HCT116 (cell line): ENCODE measurements around the gene SAMD4A. TPM values are rescaled to one million over a fixed set of nuclear protein-coding genes. Genes with fewer than 3 reads are reported as not detected.

Experiments used
- ATAC-seq: fragments of 200-7000 bp; cut with Tn5 transposase; 2 replicates; pipeline ENCODE4 v1.9.1; 2020; ENCODE audit warnings: mild to moderate bottlenecking, moderate library complexity
- BruUV-seq: library from RNA; stranded (reverse); fragments of 400-500 nt; replicated peaks from 2 replicates; lab custom pipeline; 2021; lab: Mats Ljungman, UMichigan
- CTCF ChIA-PET: fragments of 300-600 bp; sonication (Branson Sonifier 250); formaldehyde crosslinking; loops from one replicate; lab custom pipeline; 2021; ENCODE audit warnings: antibody characterized with exemption; lab: Charles Lee
- POLR2A ChIA-PET: fragments of 300-600, 350-600 bp; sonication (Branson Sonifier 250); formaldehyde crosslinking; loops from one replicate; lab custom pipeline; 2021; ENCODE audit warnings: antibody characterized with exemption; lab: Charles Lee
- RAD21 ChIA-PET, 2 experiments: fragments of 300-600 bp; sonication (Branson Sonifier 250); formaldehyde crosslinking; loops; one replicate each; lab custom pipeline; 2023; ENCODE audit warnings: low total read pairs in 2 of 2; ENCODE audit not compliant: uncharacterized antibody in 2 of 2, unreplicated experiment in 2 of 2, low non-redundant PET in 1 of 2; lab: Charles Lee
- DNase-seq: peaks from one replicate; pipeline ENCODE4 v3.0.0-alpha.2; 2010; ENCODE audit warnings: low read depth, low spot score
- H2AFZ ChIP-seq: fragments of 200-600 bp; shearing (Covaris generic), sonication (generic); 2 replicates; pipeline ENCODE4 v1.6.1; 2017; ENCODE audit warnings: low read depth, mixed run types, mixed read lengths, antibody characterized with exemption, low read length; ENCODE audit not compliant: poor library complexity, severe bottlenecking
- H3K27ac ChIP-seq: 2 replicates; pipeline ENCODE4 v1.5.1; 2012; ENCODE audit warnings: low read depth, low read length
- H3K27me3 ChIP-seq: fragments of 200-600 bp; sonication (generic); 2 replicates; pipeline ENCODE4 v1.6.1; 2016; ENCODE audit warnings: mixed run types, low read length, mixed read lengths; ENCODE audit not compliant: insufficient read depth
- H3K36me3 ChIP-seq, 2 experiments: fragments of 200-500 bp in 1 of 2; fragments of 200-600 bp in 1 of 2; sonication (Bioruptor generic) in 1 of 2; sonication (generic) in 1 of 2; 2 replicates each; pipeline versions ENCODE4 v1.5.1 to v1.6.1; 2014 to 2016; ENCODE audit warnings: low read length in 2 of 2, inconsistent platforms in 1 of 2, mixed read lengths in 1 of 2, mixed run types in 1 of 2; ENCODE audit not compliant: insufficient read depth in 2 of 2, control insufficient read depth in 1 of 2
- H3K4me1 ChIP-seq, 2 experiments: fragments of 200-600 bp in 1 of 2; sonication (generic) in 1 of 2; 2 replicates each; pipeline versions ENCODE4 v1.5.1 to v1.6.1; 2012 to 2017; ENCODE audit warnings: low read length in 2 of 2, inconsistent platforms in 1 of 2, mild to moderate bottlenecking in 1 of 2, mixed read lengths in 1 of 2, mixed run types in 1 of 2, moderate library complexity in 1 of 2; ENCODE audit not compliant: insufficient read depth in 2 of 2, control insufficient read depth in 1 of 2
- H3K4me2 ChIP-seq: fragments of 200-600 bp; sonication (generic); 2 replicates; pipeline ENCODE4 v1.6.1; 2017; ENCODE audit warnings: mixed run types, low read length, mixed read lengths
- H3K4me3 ChIP-seq, 2 experiments: fragments of 200-600 bp in 1 of 2; sonication (generic) in 1 of 2; replicated peaks in 1 of 2; 2 replicates each; pipeline ENCODE4 v1.5.1; 2011 to 2016; ENCODE audit warnings: low read length in 2 of 2, control low read depth in 1 of 2, low read depth in 1 of 2, mild to moderate bottlenecking in 1 of 2, mixed read lengths in 1 of 2, mixed run types in 1 of 2
- H3K79me2 ChIP-seq: fragments of 200-600 bp; sonication (generic); 2 replicates; pipeline ENCODE4 v1.6.1; 2017; ENCODE audit warnings: mild to moderate bottlenecking, mixed run types, low read length, moderate library complexity, mixed read lengths; ENCODE audit not compliant: insufficient read depth
- H3K9ac ChIP-seq: fragments of 200-600 bp; sonication (generic); 2 replicates; pipeline ENCODE4 v1.6.1; 2016; ENCODE audit warnings: low read length, mixed read lengths
- H3K9me2 ChIP-seq: fragments of 200-600 bp; sonication (generic), shearing (Covaris generic); 2 replicates; pipeline ENCODE4 v1.6.1; 2017; ENCODE audit warnings: mixed run types, mild to moderate bottlenecking, moderate library complexity; ENCODE audit not compliant: insufficient read depth
- H3K9me3 ChIP-seq, 2 experiments: fragments of 200-500 bp in 1 of 2; fragments of 200-600 bp in 1 of 2; sonication (Bioruptor generic) in 1 of 2; sonication (generic) in 1 of 2; 2 replicates each; pipeline ENCODE4 v1.6.1; 2014 to 2017; ENCODE audit warnings: low read length in 2 of 2, mixed read lengths in 2 of 2, inconsistent platforms in 1 of 2, low read depth in 1 of 2, mild to moderate bottlenecking in 1 of 2, mixed run types in 1 of 2, moderate library complexity in 1 of 2; ENCODE audit not compliant: control insufficient read depth in 1 of 2, insufficient read depth in 1 of 2
- H4K20me1 ChIP-seq: fragments of 200-600 bp; sonication (generic), shearing (Covaris generic); 2 replicates; pipeline ENCODE4 v1.6.1; 2017; ENCODE audit warnings: mixed run types, mild to moderate bottlenecking, moderate library complexity; ENCODE audit not compliant: insufficient read depth
- CBX3 ChIP-seq: IDR thresholded peaks from 2 replicates; pipeline ENCODE4 v1.6.1; 2012; ENCODE audit warnings: low read depth
- CEBPB ChIP-seq: IDR thresholded peaks from 2 replicates; pipeline ENCODE4 v1.6.1; 2012; ENCODE audit warnings: low read depth
- EZH2phosphoT487 ChIP-seq: fragments of 200-600 bp; IDR thresholded peaks from 2 replicates; pipeline ENCODE4 v1.6.1; 2018; ENCODE audit warnings: antibody characterized with exemption, borderline replicate concordance
- FOSL1 ChIP-seq: IDR thresholded peaks from 2 replicates; pipeline ENCODE4 v1.6.1; 2012; ENCODE audit warnings: low read depth
- MAX ChIP-seq: IDR thresholded peaks from 2 replicates; pipeline ENCODE4 v1.6.1; 2012
- POLR2A ChIP-seq: IDR thresholded peaks from 2 replicates; pipeline ENCODE4 v1.7.0; 2011; ENCODE audit warnings: borderline replicate concordance; ENCODE audit not compliant: insufficient read depth, insufficient read length; ENCODE audit errors: extremely low read depth
- RAD21 ChIP-seq: IDR thresholded peaks from 2 replicates; pipeline ENCODE4 v1.6.1; 2012; ENCODE audit warnings: low read depth, mild to moderate bottlenecking
- SIN3A ChIP-seq: IDR thresholded peaks from 2 replicates; pipeline ENCODE4 v1.6.1; 2012; ENCODE audit warnings: low read depth
- SP1 ChIP-seq: IDR thresholded peaks from 2 replicates; pipeline ENCODE4 v1.6.1; 2012; ENCODE audit warnings: low read depth
- SRF ChIP-seq: IDR thresholded peaks from 2 replicates; pipeline ENCODE4 v1.6.1; 2012; ENCODE audit warnings: low read depth
- TCF7L2 ChIP-seq: IDR thresholded peaks from 2 replicates; pipeline ENCODE4 v1.7.0; 2011; ENCODE audit warnings: borderline replicate concordance, inconsistent platforms; ENCODE audit not compliant: insufficient read depth, insufficient read length; ENCODE audit errors: extremely low read depth
- YY1 ChIP-seq: IDR thresholded peaks from 2 replicates; pipeline ENCODE4 v1.6.1; 2011; ENCODE audit warnings: low read length, low read depth, moderate library complexity, mild to moderate bottlenecking; ENCODE audit not compliant: insufficient replicate concordance; ENCODE audit errors: extremely low read depth
- ZFX ChIP-seq: fragments of 450-650 bp; IDR thresholded peaks from 2 replicates; pipeline ENCODE4 v1.6.1; 2017
- ZNF274 ChIP-seq: fragments of 200-500 bp; sonication (Bioruptor generic); IDR thresholded peaks from 2 replicates; pipeline ENCODE4 v1.6.1; 2014; ENCODE audit warnings: mild to moderate bottlenecking, low read depth, low read length, inconsistent platforms
- intact Hi-C: fragments of 100-400 bp; cut with micrococcal nuclease; formaldehyde crosslinking; loops from 2 replicates; pipeline ENCODE4 v1.10.0; 2022
- total RNA-seq: library from RNA; stranded (reverse); gene quantifications from one replicate; pipeline ENCODE4 v1.2.1, GENCODE V29; 2021; ENCODE audit not compliant: unreplicated experiment

Gene SAMD4A
- total RNA-seq, 1 experiment from 2014 or later = 9.0 TPM

GRCh38 chr14:54806616-54807015 is 239.7 kb downstream of the SAMD4A start:
- CTCF ChIA-PET = interaction anchor here (0.7 to 4.3 kb wide), 11 partner anchors 8 to 440 kb away, joined by 3 to 46 read pairs (median 4); partner anchors contain the start of genes GCH1 and SAMD4A
- Histone ChIP-seq H4K20me1 (no peaks in the 10 kb centered on the region), H3K9me2 (no peaks in the 10 kb centered on the region), H3K27ac (no peak overlapping the region), H3K4me3 (no peak overlapping the region), H3K36me3 (no peaks in the 10 kb centered on the region), H3K4me2 (no peak overlapping the region), H3K4me1 (peaks cover 0 to 5% of the 10 kb centered on the region in 2 experiments; a peak in 1 of 4 replicates), H3K79me2 (no peaks in the 10 kb centered on the region), H3K9ac (no peak overlapping the region), H3K27me3 (no peaks in the 10 kb centered on the region), H3K9me3 (no peaks in the 10 kb centered on the region), H2AFZ (no peak overlapping the region)
- BruUV-seq = no TSS peak
- ATAC-seq (no peak), DNase-seq (no peak)
- POLR2A ChIA-PET = interaction anchor here (1.5 kb wide), 1 partner anchor 243 kb away, joined by 5 read pairs; no protein-coding TSS in a partner anchor
- RAD21 ChIA-PET = interaction anchor here in 1 of 2 experiments (0.9 kb wide), 1 partner anchor 242 kb away, joined by 3 read pairs; no protein-coding TSS in a partner anchor
- intact Hi-C loops = loop anchor here (1.0 kb wide), 1 partner anchor 242 kb away; no protein-coding TSS in a partner anchor
- TF ChIP-seq YY1 = no peak

- H2AFZ ChIP-seq = no peak overlapping the region
- H3K9me2 ChIP-seq = no peaks in the 10 kb centered on the region
- no peak for TF ChIP-seq CEBPB
- TF ChIP-seq SIN3A = no peak
- no peak for TF ChIP-seq POLR2A
- no peak for TF ChIP-seq SRF
- no peak for TF ChIP-seq TCF7L2
- no peak for TF ChIP-seq MAX
- TF ChIP-seq CBX3 = no peak
- no peak for TF ChIP-seq ZFX
- no peak for TF ChIP-seq ZNF274
- TF ChIP-seq RAD21 = no peak
- TF ChIP-seq EZH2phosphoT487 = no peak
- no peak for TF ChIP-seq FOSL1
- TF ChIP-seq SP1 = no peak
- no peak for TF ChIP-seq YY1
- TF ChIP-seq, all 23 proteins: peak for 0
- POLR2A ChIA-PET = interaction anchor here (0.6 kb wide), 1 partner anchor 94 kb away, joined by 3 read pairs; no protein-coding TSS in a partner anchor
- Histone ChIP-seq H3K4me2 (no peak overlapping the region), H3K79me2 (no peaks in the 10 kb centered on the region), H3K4me1 (peaks cover 0 to 5% of the 10 kb centered on the region in 2 experiments; a peak in 1 of 4 replicates), H4K20me1 (no peaks in the 10 kb centered on the region), H3K27ac (no peak overlapping the region), H3K9me3 (no peaks in the 10 kb centered on the region), H3K27me3 (no peaks in the 10 kb centered on the region), H3K4me3 (no peak overlapping the region), H3K9ac (no peak overlapping the region), H3K36me3 (no peaks in the 10 kb centered on the region)
- no peak for DNase-seq
- RAD21 ChIA-PET = no interaction called here
- ATAC-seq = no peak
- intact Hi-C loops = no loop called here
- CTCF ChIA-PET = interaction anchor here (3.6 kb wide), 1 partner anchor 440 kb away, joined by 17 read pairs; no protein-coding TSS in a partner anchor
- no TSS peak for BruUV-seq
Measured at GRCh38 chr14:54807428-54807827, 240.5 kb downstream of the SAMD4A start.
